ENCODE measurements around the gene PSAT1.
"Not testable (repeated sequence)": the region's sequence is repeated elsewhere in the genome, so short reads cannot be mapped to it uniquely, and the experiment has no call there.

The PSAT1 gene

GRCh38 chr9:78296893-78297671 is at the start of gene PSAT1:
Gene PSAT1 (plus strand): TSS chr9:78297125. CDS start chr9:78297211, 86 bp downstream.
- DNase-seq (ENCODE audit: low read depth in 2 of 3, low spot score in 2 of 3) = peak; percentile 54 to 82 (median 78)

GRCh38 chr9:78248635-78249034 is 48.3 kb upstream of the PSAT1 start:
- DNase-seq (ENCODE audit: low read depth in 2 of 3, low spot score in 2 of 3) = no peak

- DNase-seq (ENCODE audit: low read depth in 2 of 3, low spot score in 2 of 3) = no peak
Measured at GRCh38 chr9:78249542-78249941, 47.4 kb upstream of the PSAT1 start.

- DNase-seq (ENCODE audit: low read depth in 2 of 3, low spot score in 2 of 3) = no peak
Measured at GRCh38 chr9:78252616-78253015, 44.3 kb upstream of the PSAT1 start.

GRCh38 chr9:78253285-78253684 is 43.6 kb upstream of the PSAT1 start:
- DNase-seq (ENCODE audit: low read depth in 2 of 3, low spot score in 2 of 3) = no peak

GRCh38 chr9:78261403-78262001 is 35.4 kb upstream of the PSAT1 start:
- no peak for DNase-seq (ENCODE audit: low read depth in 2 of 3, low spot score in 2 of 3)

- DNase-seq (ENCODE audit: low read depth in 2 of 3, low spot score in 2 of 3) = no peak
Measured at GRCh38 chr9:78262655-78263054, 34.3 kb upstream of the PSAT1 start.

- no peak for DNase-seq (ENCODE audit: low read depth in 2 of 3, low spot score in 2 of 3)
Measured at GRCh38 chr9:78267889-78268288, 29.0 kb upstream of the PSAT1 start.

- DNase-seq (ENCODE audit: low read depth in 2 of 3, low spot score in 2 of 3) = no peak
Measured at GRCh38 chr9:78269784-78270183, 27.1 kb upstream of the PSAT1 start.

GRCh38 chr9:78272307-78272706 is 24.6 kb upstream of the PSAT1 start:
- DNase-seq (ENCODE audit: low read depth in 2 of 3, low spot score in 2 of 3) = no peak

GRCh38 chr9:78273761-78274160 is 23.2 kb upstream of the PSAT1 start:
- no peak for DNase-seq (ENCODE audit: low read depth in 2 of 3, low spot score in 2 of 3)

- no peak for DNase-seq (ENCODE audit: low read depth in 2 of 3, low spot score in 2 of 3)
Measured at GRCh38 chr9:78278177-78278777, 18.6 kb upstream of the PSAT1 start.

GRCh38 chr9:78278801-78279200 is 18.1 kb upstream of the PSAT1 start:
- DNase-seq (ENCODE audit: low read depth in 2 of 3, low spot score in 2 of 3) = no peak

GRCh38 chr9:78280982-78281668 is 15.8 kb upstream of the PSAT1 start:
- no peak for DNase-seq (ENCODE audit: low read depth in 2 of 3, low spot score in 2 of 3)

GRCh38 chr9:78284181-78284580 is 12.7 kb upstream of the PSAT1 start:
- DNase-seq (ENCODE audit: low read depth in 2 of 3, low spot score in 2 of 3) = not testable (repeated sequence)

- DNase-seq (ENCODE audit: low read depth in 2 of 3, low spot score in 2 of 3) = no peak
Measured at GRCh38 chr9:78286125-78286524, 10.8 kb upstream of the PSAT1 start.

- no peak for DNase-seq (ENCODE audit: low read depth in 2 of 3, low spot score in 2 of 3)
Measured at GRCh38 chr9:78286946-78287388, 10.0 kb upstream of the PSAT1 start.

- DNase-seq (ENCODE audit: low read depth in 2 of 3, low spot score in 2 of 3) = no peak
Measured at GRCh38 chr9:78288214-78288892, 8.6 kb upstream of the PSAT1 start.

- no peak for DNase-seq (ENCODE audit: low read depth in 2 of 3, low spot score in 2 of 3)
Measured at GRCh38 chr9:78289474-78289873, 7.5 kb upstream of the PSAT1 start.

- no peak for DNase-seq (ENCODE audit: low read depth in 2 of 3, low spot score in 2 of 3)
Measured at GRCh38 chr9:78291240-78291925, 5.5 kb upstream of the PSAT1 start.

- no peak for DNase-seq (ENCODE audit: low read depth in 2 of 3, low spot score in 2 of 3)
Measured at GRCh38 chr9:78292026-78292425, 4.9 kb upstream of the PSAT1 start.
